AG04449 (cell line): ENCODE data around the gene SMARCA2.

Source experiments
- CTCF ChIA-PET: fragments of 350-600 bp; formaldehyde crosslinking; extraction: SDS; loops from one replicate; lab custom pipeline; 2021; ENCODE audit warnings: antibody characterized with exemption; lab: Yijun Ruan, JAX
- POLR2A ChIA-PET: fragments of 400-600, 350-600 bp; formaldehyde crosslinking; extraction: SDS; loops from one replicate; lab custom pipeline; 2020; ENCODE audit warnings: antibody characterized with exemption, inconsistent platforms; lab: Yijun Ruan, JAX
- DNase-seq: peaks from one replicate; pipeline ENCODE4 v3.0.0-alpha.2; 2010; ENCODE audit warnings: low read depth, low spot score
- H3K4me3 ChIP-seq: 2 replicates; pipeline ENCODE4 v1.5.1; 2011; ENCODE audit warnings: low read depth, mild to moderate bottlenecking, control low read depth, low read length
- CTCF ChIP-seq: IDR thresholded peaks from one replicate; pipeline ENCODE4 v1.5.1; 2011; ENCODE audit warnings: mild to moderate bottlenecking, moderate library complexity, low read length, control low read depth, inconsistent platforms; ENCODE audit not compliant: insufficient read depth; ENCODE audit errors: missing control alignments

SMARCA2 gene

GRCh38 chr9:2014696-2015580, at the start of gene SMARCA2:
Gene SMARCA2, plus strand, starts transcription at chr9:2015347. Its CDS starts 13,676 bp downstream, at chr9:2029023.
- ChIA-PET CTCF (no interaction called here), POLR2A (interaction anchor here (0.8 kb wide), 1 partner anchor 280 kb away, joined by 3 read pairs; no protein-coding TSS in a partner anchor)

GRCh38 chr9:1966725-1967366, 48.3 kb upstream of the SMARCA2 start:
- no peak for DNase-seq
- ChIA-PET POLR2A (no interaction called here), CTCF (interaction anchor here (0.6 kb wide), 1 partner anchor 30 kb away, joined by 3 read pairs; no protein-coding TSS in a partner anchor)
- TF ChIP-seq CTCF = no peak
- H3K4me3 ChIP-seq = no peak overlapping the region

More at GRCh38 chr9:2014696-2015580, at the start of gene SMARCA2:
- DNase-seq = peak; percentile 79
- H3K4me3 ChIP-seq = peak within 1 kb of the TSS; percentile 87
- TF ChIP-seq CTCF = no peak

GRCh38 chr9:1969160-1969559, 46.0 kb upstream of the SMARCA2 start:
- ChIA-PET CTCF (no interaction called here), POLR2A (no interaction called here)
- TF ChIP-seq CTCF = no peak

GRCh38 chr9:1969898-1970297, 45.2 kb upstream of the SMARCA2 start:
- ChIA-PET CTCF (no interaction called here), POLR2A (no interaction called here)
- no peak overlapping the region for H3K4me3 ChIP-seq
- no peak for DNase-seq
- no peak for TF ChIP-seq CTCF

More at GRCh38 chr9:1969160-1969559, 46.0 kb upstream of the SMARCA2 start:
- no peak for DNase-seq
- no peak overlapping the region for H3K4me3 ChIP-seq

- CTCF ChIA-PET = no interaction called here
- DNase-seq = no peak
Observed at GRCh38 chr9:1972672-1973071, 42.5 kb upstream of the SMARCA2 start.

More at GRCh38 chr9:1972672-1973071, 42.5 kb upstream of the SMARCA2 start:
- no peak overlapping the region for H3K4me3 ChIP-seq
- POLR2A ChIA-PET = no interaction called here
- no peak for TF ChIP-seq CTCF
